Chondrocyte (in vitro differentiated cells): Measurements from ENCODE around the gene REEP3. TPM values are rescaled to one million over a fixed set of nuclear protein-coding genes. Genes with fewer than 3 reads are reported as not detected.

Experiments used
- DNase-seq: peaks from one replicate; pipeline ENCODE4 v3.0.0; 2021; ENCODE audit warnings: mixed read lengths, low spot score
- H3K27ac Mint-ChIP-seq: one replicate; pipeline ENCODE4 v1.8.0; 2021; ENCODE audit warnings: mild to moderate bottlenecking, moderate library complexity, mixed read lengths; ENCODE audit not compliant: unreplicated experiment
- H3K27me3 Mint-ChIP-seq: 2 replicates; pipeline ENCODE4 v1.8.0; 2021; ENCODE audit warnings: low read depth, mixed read lengths
- H3K36me3 Mint-ChIP-seq: 2 replicates; pipeline ENCODE4 v1.8.0; 2021; ENCODE audit warnings: low read depth, mixed read lengths
- H3K4me1 Mint-ChIP-seq: 2 replicates; pipeline ENCODE4 v1.8.0; 2021; ENCODE audit warnings: low read depth, mild to moderate bottlenecking, mixed read lengths
- H3K4me3 Mint-ChIP-seq: one replicate; pipeline ENCODE4 v1.8.0; 2021; ENCODE audit warnings: mild to moderate bottlenecking, moderate library complexity, mixed read lengths; ENCODE audit not compliant: unreplicated experiment
- H3K9me3 Mint-ChIP-seq: 2 replicates; pipeline ENCODE4 v1.8.0; 2021; ENCODE audit warnings: low read depth, mixed read lengths
- CTCF ChIP-seq: fragments of 200-600 bp; sonication (generic); IDR thresholded peaks from 2 replicates; pipeline ENCODE4 v1.5.0; 2021; ENCODE audit warnings: antibody characterized with exemption, mild to moderate bottlenecking, moderate library complexity
- total RNA-seq: library from RNA; stranded (reverse); gene quantifications from 3 replicates; pipeline ENCODE4 v1.2.1, GENCODE V29; 2021

Gene REEP3
- total RNA-seq, 1 donor from 2014 or later = 80.6 TPM

GRCh38 chr10:63522277-63522687 is 1.1 kb downstream of the REEP3 start:
- H3K4me3 Mint-ChIP-seq = peak overlapping the region; percentile 84
- peaks cover 6% of the 10 kb centered on the region for H3K36me3 Mint-ChIP-seq
- H3K4me1 Mint-ChIP-seq = peaks cover 60% of the 10 kb centered on the region
- peak overlapping the region; percentile 94 for H3K27ac Mint-ChIP-seq
- no peaks in the 10 kb centered on the region for H3K27me3 Mint-ChIP-seq
- TF ChIP-seq CTCF = no peak
- peaks cover 9% of the 10 kb centered on the region for H3K9me3 Mint-ChIP-seq
- DNase-seq = no peak

- DNase-seq = no peak
- Mint-ChIP-seq H3K27ac (peak overlapping the region; percentile 94), H3K4me1 (peaks cover 61% of the 10 kb centered on the region), H3K36me3 (peaks cover 9% of the 10 kb centered on the region), H3K9me3 (peaks cover 9% of the 10 kb centered on the region), H3K4me3 (peak overlapping the region; percentile 84), H3K27me3 (no peaks in the 10 kb centered on the region)
- TF ChIP-seq CTCF = no peak
Observed at GRCh38 chr10:63522995-63523394, 1.8 kb downstream of the REEP3 start.

GRCh38 chr10:63525021-63525420 is 3.8 kb downstream of the REEP3 start:
- Mint-ChIP-seq H3K9me3 (peaks cover 3% of the 10 kb centered on the region), H3K27me3 (no peaks in the 10 kb centered on the region), H3K4me1 (peaks cover 49% of the 10 kb centered on the region), H3K27ac (no peak overlapping the region), H3K36me3 (peaks cover 11% of the 10 kb centered on the region), H3K4me3 (no peak overlapping the region)
- DNase-seq = no peak
- TF ChIP-seq CTCF = no peak

DNA sequence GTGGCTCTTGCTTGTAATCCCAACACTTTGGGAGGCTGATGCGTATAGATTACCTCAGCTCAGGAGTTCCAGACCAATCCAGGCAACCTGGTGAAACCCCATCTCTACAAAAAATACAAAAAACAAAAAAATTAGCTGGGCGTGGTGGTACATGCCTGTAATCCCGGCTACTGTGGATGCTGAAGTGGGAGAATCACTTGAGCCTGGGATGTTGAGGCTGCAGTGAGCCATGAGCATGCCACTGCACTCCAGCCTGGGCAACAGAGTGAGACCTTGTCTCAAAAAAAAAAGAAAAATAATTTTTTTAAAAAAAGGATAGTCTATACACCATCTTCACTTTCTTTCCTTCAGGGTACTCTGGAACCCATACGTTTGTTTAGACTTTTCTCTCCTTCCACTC is 6.2 kb downstream of the REEP3 start:
- Mint-ChIP-seq H3K4me1 (peaks cover 38% of the 10 kb centered on the region), H3K4me3 (no peak overlapping the region)

GRCh38 chr10:63528084-63528744 is 7.0 kb downstream of the REEP3 start:
- no peak for DNase-seq
- peaks cover 3% of the 10 kb centered on the region for H3K9me3 Mint-ChIP-seq
- H3K4me3 Mint-ChIP-seq = no peak overlapping the region
- no peaks in the 10 kb centered on the region for H3K27me3 Mint-ChIP-seq
- H3K4me1 Mint-ChIP-seq = peaks cover 30% of the 10 kb centered on the region
- peaks cover 11% of the 10 kb centered on the region for H3K36me3 Mint-ChIP-seq
- no peak for TF ChIP-seq CTCF
- no peak overlapping the region for H3K27ac Mint-ChIP-seq

More for the DNA sequence above, 6.2 kb downstream of the REEP3 start:
- Mint-ChIP-seq H3K36me3 (peaks cover 11% of the 10 kb centered on the region), H3K27me3 (no peaks in the 10 kb centered on the region), H3K9me3 (peaks cover 3% of the 10 kb centered on the region), H3K27ac (no peak overlapping the region)
- no peak for TF ChIP-seq CTCF
- DNase-seq = no peak
